K562 (cell line): Measurements from ENCODE around the gene PHLDB3. TPM values are rescaled to one million over a fixed set of nuclear protein-coding genes. Genes with fewer than 3 reads are reported as not detected.

Source experiments
- ATAC-seq: fragments of 200-7000 bp; cut with Tn5 transposase; 3 replicates; pipeline ENCODE4 v1.9.1; 2020; ENCODE audit warnings: moderate library complexity
- BruUV-seq: library from RNA; stranded (reverse); fragments of 400-500 nt; replicated peaks from 2 replicates; lab custom pipeline; 2021; lab: Mats Ljungman, UMichigan
- CTCF ChIA-PET: fragments of 300-600 bp; formaldehyde crosslinking; extraction: SDS; loops from one replicate; lab custom pipeline; 2021; ENCODE audit warnings: low intra/inter-chr PET ratio; lab: Yijun Ruan, JAX
- POLR2A ChIA-PET: fragments of 300-600, 350-650 bp; sonication (Branson Sonifier 250); formaldehyde crosslinking; extraction: SDS; loops from one replicate; lab custom pipeline; 2021; ENCODE audit warnings: antibody characterized with exemption, inconsistent platforms; lab: Yijun Ruan, JAX
- DNase-seq, 4 experiments: peaks; one replicate each; pipeline versions ENCODE4 v3.0.0 to v3.0.0-alpha.2; 2011 to 2018; ENCODE audit warnings: low spot score in 3 of 4, mixed read lengths in 3 of 4; ENCODE audit errors: extremely low read depth in 1 of 4
- FAIRE-seq: peaks from 2 replicates; lab custom pipeline; 2011; peaks lifted over from hg19 to GRCh38; lab: Jason Lieb, UNC
- H2AFZ ChIP-seq: 2 replicates; pipeline ENCODE4 v1.6.0; 2011; ENCODE audit warnings: low read depth, low read length, control low read depth, inconsistent platforms
- H3K27ac ChIP-seq: fragments of 200-600 bp; 3 replicates; pipeline ENCODE4 v1.8.0; 2011; ENCODE audit warnings: low read depth, mild to moderate bottlenecking, control low read depth, inconsistent platforms, low read length, moderate library complexity, mixed read lengths; ENCODE audit errors: extremely low read depth
- H3K27me3 ChIP-seq, 2 experiments: fragments of 300-600 bp in 1 of 2; 2 replicates in 1 of 2; 3 replicates in 1 of 2; pipeline versions ENCODE4 v1.6.0 to v1.8.0; 2011; ENCODE audit warnings: inconsistent platforms in 2 of 2, low read length in 2 of 2, mild to moderate bottlenecking in 1 of 2, mixed read lengths in 1 of 2, moderate library complexity in 1 of 2; ENCODE audit not compliant: control insufficient read depth in 2 of 2, insufficient read depth in 2 of 2
- H3K36me3 ChIP-seq: fragments of 300-600 bp; 3 replicates; pipeline ENCODE4 v1.8.0; 2011; ENCODE audit warnings: mild to moderate bottlenecking, low read length, inconsistent platforms; ENCODE audit not compliant: control insufficient read depth, insufficient read depth
- H3K4me1 ChIP-seq, 2 experiments: fragments of 200-600 bp in 1 of 2; replicated peaks in 1 of 2; 2 replicates in 1 of 2; 3 replicates in 1 of 2; pipeline versions ENCODE4 v1.5.1 to v1.8.0; 2011; ENCODE audit warnings: inconsistent platforms in 2 of 2, low read length in 2 of 2, mild to moderate bottlenecking in 1 of 2, mixed read lengths in 1 of 2, moderate library complexity in 1 of 2; ENCODE audit not compliant: control insufficient read depth in 2 of 2, insufficient read depth in 2 of 2
- H3K4me2 ChIP-seq: 2 replicates; pipeline ENCODE4 v1.6.1; 2011; ENCODE audit warnings: low read length, control low read depth, inconsistent platforms, mixed read lengths; ENCODE audit not compliant: insufficient read depth
- H3K4me3 ChIP-seq: fragments of 200-600 bp; sonication (generic), shearing (Covaris generic); 2 replicates; pipeline ENCODE4 v1.5.1; 2016; ENCODE audit warnings: control low read depth, inconsistent platforms
- H3K79me2 ChIP-seq: fragments of 200-600 bp; 3 replicates; pipeline ENCODE4 v1.8.0; 2011; ENCODE audit warnings: low read length, inconsistent platforms; ENCODE audit not compliant: control insufficient read depth, insufficient read depth
- H3K9ac ChIP-seq, 2 experiments: 2 replicates each; pipeline versions ENCODE4 v1.6.0 to v1.6.1; 2011; ENCODE audit warnings: low read depth in 2 of 2, low read length in 2 of 2, control low read depth in 1 of 2, inconsistent platforms in 1 of 2, mild to moderate bottlenecking in 1 of 2, mixed read lengths in 1 of 2; ENCODE audit not compliant: insufficient read depth in 1 of 2
- H3K9me1 ChIP-seq: one replicate; pipeline ENCODE4 v1.6.0; 2011; ENCODE audit warnings: inconsistent platforms, mild to moderate bottlenecking, low read length, moderate library complexity; ENCODE audit not compliant: control insufficient read depth, insufficient read depth
- H3K9me3 ChIP-seq: replicated peaks from 2 replicates; pipeline ENCODE4 v1.5.1; 2011; ENCODE audit warnings: low read depth, low read length, inconsistent platforms; ENCODE audit not compliant: control insufficient read depth, insufficient read depth
- H4K20me1 ChIP-seq: replicated peaks from 2 replicates; pipeline ENCODE4 v1.6.1; 2011; ENCODE audit warnings: low read length, inconsistent platforms, mixed read lengths; ENCODE audit not compliant: control insufficient read depth, insufficient read depth
- BACH1 ChIP-seq: fragments of 200-800 bp; sonication (Bioruptor generic); IDR thresholded peaks from 2 replicates; pipeline ENCODE4 v1.6.1; 2016; ENCODE audit warnings: missing genetic modification characterization, missing compliant biosample characterization
- CHAMP1 ChIP-seq: fragments of 450-650 bp; IDR thresholded peaks from 2 replicates; pipeline ENCODE4 v1.6.1; 2016; ENCODE audit warnings: mild to moderate bottlenecking
- FOSL1 ChIP-seq: fragments of 200-800 bp; sonication (Bioruptor generic); conservative IDR thresholded peaks from 2 replicates; pipeline ENCODE4 v1.6.1; 2016; ENCODE audit warnings: missing genetic modification characterization, missing compliant biosample characterization
- MAFK ChIP-seq: IDR thresholded peaks from 2 replicates; pipeline ENCODE4 v1.6.1; 2011; ENCODE audit warnings: low read length, improper control_type of control experiment
- MCM5 ChIP-seq: fragments of 450-650 bp; IDR thresholded peaks from 2 replicates; pipeline ENCODE4 v1.6.1; 2016; ENCODE audit warnings: low read depth
- MEF2D ChIP-seq: conservative IDR thresholded peaks from 2 replicates; pipeline ENCODE4 v1.6.1; 2016; ENCODE audit warnings: low read depth, missing genetic modification characterization, missing compliant biosample characterization
- NCOA2 ChIP-seq, 2 experiments: fragments of 450-650 bp; IDR thresholded peaks; 2 replicates each; pipeline ENCODE4 v1.6.1; 2018; ENCODE audit warnings: mild to moderate bottlenecking in 2 of 2, moderate library complexity in 1 of 2; ENCODE audit not compliant: partially characterized antibody in 2 of 2
- PATZ1 ChIP-seq: fragments of 250-450 bp; sonication (Bioruptor Pico); IDR thresholded peaks from 2 replicates; pipeline ENCODE4 v1.5.0; 2020; ENCODE audit warnings: mild to moderate bottlenecking, borderline replicate concordance
- SMARCB1 ChIP-seq: IDR thresholded peaks from 2 replicates; pipeline ENCODE4 v1.6.1; 2011; ENCODE audit warnings: improper control_type of control experiment, low read depth; ENCODE audit not compliant: insufficient read length
- ZNF232 ChIP-seq: sonication (generic); formaldehyde crosslinking; IDR thresholded peaks from 2 replicates; pipeline ENCODE4 v1.8.0; 2022; ENCODE audit warnings: mild to moderate bottlenecking, missing genetic modification reagents
- WGBS: fragments of 100-300 bp; shearing (Covaris generic); methylation state at CpG from one replicate; pipeline ENCODE4 v1.1.6; 2016; ENCODE audit warnings: low coverage, mixed read lengths; ENCODE audit not compliant: insufficient coverage; ENCODE audit errors: missing lambda C conversion rate; 5-methylcytosine and 5-hydroxymethylcytosine counted together
- in situ Hi-C: fragments of 300-500 bp; cut with MboI; formaldehyde crosslinking; loops from 4 replicates; pipeline ENCODE4 v1.15.0; 2018; ENCODE audit warnings: inconsistent platforms, mixed read lengths
- intact Hi-C: fragments of 100-400 bp; cut with micrococcal nuclease; formaldehyde crosslinking; loops from 2 replicates; pipeline ENCODE4 v1.14.2; 2022
- polyA plus RNA-seq, 8 experiments: library from polyadenylated mRNA; depleted of rRNA in 4 of 8; stranded (reverse) in 5 of 8; unstranded in 3 of 8; fragments of >200 nt; fragmentation: Nextera tagmentation in 2 of 8; fragmentation: Illumina TruSeq in 1 of 8; extraction: Ambion mirVana in 2 of 8; extraction: Trizol in 1 of 8; gene quantifications; 2 replicates each; pipeline versions ENCODE4 v1.2.1 to v1.2.3, GENCODE V29; 2011 to 2014; ENCODE audit warnings: inconsistent platforms in 1 of 8, missing spikeins in 1 of 8
- total RNA-seq, 7 experiments: library from RNA; depleted of rRNA in 6 of 7; stranded (reverse); fragments of >200 nt in 6 of 7; fragmentation: Illumina TruSeq in 2 of 7; extraction: Trizol in 2 of 7; gene quantifications; 2 replicates each; pipeline versions ENCODE4 v1.2.1 to v1.2.3, GENCODE V29; 2011 to 2021; ENCODE audit warnings: low replicate concordance in 1 of 7
- TF ChIP-seq, protein P1 (sequence below): fragments of 200-800 bp; sonication (Bioruptor generic); IDR thresholded peaks from 2 replicates; pipeline ENCODE4 v1.6.1; 2017; ENCODE audit warnings: missing genetic modification characterization, missing compliant biosample characterization
- TF ChIP-seq, protein P2 (sequence below): fragments of 450-650 bp; formaldehyde crosslinking; IDR thresholded peaks from 2 replicates; pipeline ENCODE4 v1.4.0; 2022; ENCODE audit warnings: mild to moderate bottlenecking, moderate library complexity
- TF ChIP-seq, protein P3 (sequence below): sonication (generic); formaldehyde crosslinking; IDR thresholded peaks from 2 replicates; pipeline ENCODE4 v1.8.0; 2022; ENCODE audit warnings: missing genetic modification reagents, mild to moderate bottlenecking, borderline replicate concordance

Gene PHLDB3
- total and polyA plus RNA-seq, 9 of the 15 experiments (the other 6 are each of a cell fraction or from before 2014, with no cell fraction given): 0.04 to 23.5 (median 3.9) TPM

- no peak overlapping the region for H3K4me3 ChIP-seq
- H3K36me3 ChIP-seq: peaks cover 3% of the 10 kb centered on the region; the same call in 1 of the 3 replicates
- POLR2A ChIA-PET: interaction anchor here (0.9 to 1.5 kb wide), 6 partner anchors 8 to 35 kb away, joined by 3 to 5 read pairs (median 4); partner anchors contain the start of gene PHLDB3
- CTCF ChIA-PET: no interaction called here
- H2AFZ ChIP-seq: no peak overlapping the region
- H3K27me3 ChIP-seq: no peaks in the 10 kb centered on the region
- H3K9me3 ChIP-seq: no peaks in the 10 kb centered on the region
- no peak overlapping the region for H3K27ac ChIP-seq
- H3K9ac ChIP-seq: peak overlapping the region in 1 of 2 experiments; percentile 35; a peak in 1 of 4 replicates
- 54% methylated on average over 5 of the region's 5 CpGs for WGBS
- ATAC-seq: no peak
- no peaks in the 10 kb centered on the region for H3K79me2 ChIP-seq
- in situ Hi-C loops (no loop called here), intact Hi-C loops (no loop called here)
- BruUV-seq: no TSS peak
- no peaks in the 10 kb centered on the region; a peak in 1 of 5 replicates for H3K4me1 ChIP-seq
- no peak overlapping the region for H3K4me2 ChIP-seq
- H4K20me1 ChIP-seq: no peaks in the 10 kb centered on the region
- no peaks in the 10 kb centered on the region for H3K9me1 ChIP-seq
- DNase-seq: no peak
- FAIRE-seq: no peak
- TF ChIP-seq PATZ1 (CRISPR knock-in tag): no peak
- no peak for TF ChIP-seq BACH1 (tag)
- TF ChIP-seq FOSL1: no peak
- TF ChIP-seq, protein P1, sequence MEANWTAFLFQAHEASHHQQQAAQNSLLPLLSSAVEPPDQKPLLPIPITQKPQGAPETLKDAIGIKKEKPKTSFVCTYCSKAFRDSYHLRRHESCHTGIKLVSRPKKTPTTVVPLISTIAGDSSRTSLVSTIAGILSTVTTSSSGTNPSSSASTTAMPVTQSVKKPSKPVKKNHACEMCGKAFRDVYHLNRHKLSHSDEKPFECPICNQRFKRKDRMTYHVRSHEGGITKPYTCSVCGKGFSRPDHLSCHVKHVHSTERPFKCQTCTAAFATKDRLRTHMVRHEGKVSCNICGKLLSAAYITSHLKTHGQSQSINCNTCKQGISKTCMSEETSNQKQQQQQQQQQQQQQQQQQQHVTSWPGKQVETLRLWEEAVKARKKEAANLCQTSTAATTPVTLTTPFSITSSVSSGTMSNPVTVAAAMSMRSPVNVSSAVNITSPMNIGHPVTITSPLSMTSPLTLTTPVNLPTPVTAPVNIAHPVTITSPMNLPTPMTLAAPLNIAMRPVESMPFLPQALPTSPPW (CRISPR knock-in tag): no peak
- no peak for TF ChIP-seq MCM5
- no peak for TF ChIP-seq CHAMP1
- TF ChIP-seq ZNF232: no peak
- TF ChIP-seq, protein P2, sequence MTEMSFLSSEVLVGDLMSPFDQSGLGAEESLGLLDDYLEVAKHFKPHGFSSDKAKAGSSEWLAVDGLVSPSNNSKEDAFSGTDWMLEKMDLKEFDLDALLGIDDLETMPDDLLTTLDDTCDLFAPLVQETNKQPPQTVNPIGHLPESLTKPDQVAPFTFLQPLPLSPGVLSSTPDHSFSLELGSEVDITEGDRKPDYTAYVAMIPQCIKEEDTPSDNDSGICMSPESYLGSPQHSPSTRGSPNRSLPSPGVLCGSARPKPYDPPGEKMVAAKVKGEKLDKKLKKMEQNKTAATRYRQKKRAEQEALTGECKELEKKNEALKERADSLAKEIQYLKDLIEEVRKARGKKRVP (CRISPR knock-in tag): no peak
- TF ChIP-seq, protein P3, sequence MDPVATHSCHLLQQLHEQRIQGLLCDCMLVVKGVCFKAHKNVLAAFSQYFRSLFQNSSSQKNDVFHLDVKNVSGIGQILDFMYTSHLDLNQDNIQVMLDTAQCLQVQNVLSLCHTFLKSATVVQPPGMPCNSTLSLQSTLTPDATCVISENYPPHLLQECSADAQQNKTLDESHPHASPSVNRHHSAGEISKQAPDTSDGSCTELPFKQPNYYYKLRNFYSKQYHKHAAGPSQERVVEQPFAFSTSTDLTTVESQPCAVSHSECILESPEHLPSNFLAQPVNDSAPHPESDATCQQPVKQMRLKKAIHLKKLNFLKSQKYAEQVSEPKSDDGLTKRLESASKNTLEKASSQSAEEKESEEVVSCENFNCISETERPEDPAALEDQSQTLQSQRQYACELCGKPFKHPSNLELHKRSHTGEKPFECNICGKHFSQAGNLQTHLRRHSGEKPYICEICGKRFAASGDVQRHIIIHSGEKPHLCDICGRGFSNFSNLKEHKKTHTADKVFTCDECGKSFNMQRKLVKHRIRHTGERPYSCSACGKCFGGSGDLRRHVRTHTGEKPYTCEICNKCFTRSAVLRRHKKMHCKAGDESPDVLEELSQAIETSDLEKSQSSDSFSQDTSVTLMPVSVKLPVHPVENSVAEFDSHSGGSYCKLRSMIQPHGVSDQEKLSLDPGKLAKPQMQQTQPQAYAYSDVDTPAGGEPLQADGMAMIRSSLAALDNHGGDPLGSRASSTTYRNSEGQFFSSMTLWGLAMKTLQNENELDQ (CRISPR knock-in tag): no peak
- TF ChIP-seq NCOA2 (IDR thresholded peaks at IDR 0.05; ENCODE audit: partially characterized antibody in 2 of 2): no peak
- no peak for TF ChIP-seq MAFK
- TF ChIP-seq SMARCB1: no peak
- TF ChIP-seq MEF2D (tag): no peak
These were observed 13.8 kb downstream of the PHLDB3 start for GRCh38 chr19:43490759-43491158.
